ENCODE measurements around the gene MAPT.

MAPT gene

DNA sequence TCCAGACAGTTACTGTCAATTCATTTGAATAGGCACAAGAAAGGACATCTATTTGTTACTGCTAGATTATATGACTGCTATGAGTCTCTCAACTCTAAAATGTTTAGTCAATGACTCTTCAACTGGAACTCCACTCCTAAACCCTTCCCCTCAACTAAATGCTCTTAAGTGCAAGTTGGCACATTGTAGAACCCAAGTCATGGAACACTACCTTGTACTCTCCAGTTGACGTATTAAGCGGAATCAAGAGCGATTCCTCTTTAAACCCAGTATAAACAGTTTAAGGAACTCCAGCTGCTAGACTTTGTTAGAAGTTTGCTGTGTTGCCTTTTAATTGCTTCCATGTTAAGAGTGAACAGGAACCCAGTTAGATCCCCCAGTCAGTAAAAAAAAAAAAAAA is 149.3 kb downstream of the MAPT start:
- no peaks in the 10 kb centered on the region for H3K9me3 ChIP-seq (ENCODE audit: control insufficient read depth, insufficient read depth, low read length)
- H3K4me3 ChIP-seq (ENCODE audit: low read depth, low read length) = no peak overlapping the region
- H3K4me1 ChIP-seq (ENCODE audit: control insufficient read depth, insufficient read depth, low read length) = no peaks in the 10 kb centered on the region; the same call in 1 of the 2 replicates
- no peaks in the 10 kb centered on the region for H3K27me3 ChIP-seq (ENCODE audit: control insufficient read depth, insufficient read depth, low read length)
- H3K9ac ChIP-seq (ENCODE audit: low read depth, low read length) = no peak overlapping the region
- no peak overlapping the region for H3K27ac ChIP-seq (ENCODE audit: low read depth, low read length)
- peaks cover 87% of the 10 kb centered on the region for H3K36me3 ChIP-seq (ENCODE audit: control insufficient read depth, insufficient read depth, low read length)

- Histone ChIP-seq H3K4me3 (ENCODE audit: low read depth, low read length) (no peak overlapping the region), H3K4me1 (ENCODE audit: control insufficient read depth, insufficient read depth, low read length) (no peaks in the 10 kb centered on the region; the same call in 1 of the 2 replicates), H3K27ac (ENCODE audit: low read depth, low read length) (peak overlapping the region; percentile 29), H3K36me3 (ENCODE audit: control insufficient read depth, insufficient read depth, low read length) (peaks cover 85% of the 10 kb centered on the region), H3K9me3 (ENCODE audit: control insufficient read depth, insufficient read depth, low read length) (no peaks in the 10 kb centered on the region), H3K9ac (ENCODE audit: low read depth, low read length) (no peak overlapping the region), H3K27me3 (ENCODE audit: control insufficient read depth, insufficient read depth, low read length) (no peaks in the 10 kb centered on the region)
Observed at GRCh38 chr17:46044286-46044928, 150.1 kb downstream of the MAPT start.

DNA sequence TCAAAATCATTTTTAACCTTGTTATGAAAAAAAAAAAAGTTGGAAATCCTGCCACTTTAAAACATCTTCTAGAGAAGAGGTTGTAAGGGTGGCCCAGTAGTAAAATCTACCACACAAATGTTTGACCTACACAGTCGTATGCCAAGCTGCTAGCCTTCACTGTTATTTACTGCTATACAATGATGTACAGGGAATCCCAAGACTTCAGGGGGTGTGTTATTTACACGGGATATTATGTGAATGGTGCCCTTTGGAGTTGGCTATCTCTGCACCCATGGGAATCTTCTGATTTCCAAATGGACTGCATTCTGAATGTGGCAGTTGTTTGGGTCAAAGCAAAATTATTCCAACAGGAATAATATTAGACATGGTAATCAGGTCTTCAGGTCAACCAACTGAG is 150.6 kb downstream of the MAPT start:
- no peaks in the 10 kb centered on the region for H3K9me3 ChIP-seq (ENCODE audit: control insufficient read depth, insufficient read depth, low read length)
- peak overlapping the region; percentile 29 for H3K27ac ChIP-seq (ENCODE audit: low read depth, low read length)
- H3K27me3 ChIP-seq (ENCODE audit: control insufficient read depth, insufficient read depth, low read length) = no peaks in the 10 kb centered on the region
- H3K9ac ChIP-seq (ENCODE audit: low read depth, low read length) = no peak overlapping the region
- no peaks in the 10 kb centered on the region; the same call in 1 of the 2 replicates for H3K4me1 ChIP-seq (ENCODE audit: control insufficient read depth, insufficient read depth, low read length)
- peaks cover 85% of the 10 kb centered on the region for H3K36me3 ChIP-seq (ENCODE audit: control insufficient read depth, insufficient read depth, low read length)
- H3K4me3 ChIP-seq (ENCODE audit: low read depth, low read length) = no peak overlapping the region

DNA sequence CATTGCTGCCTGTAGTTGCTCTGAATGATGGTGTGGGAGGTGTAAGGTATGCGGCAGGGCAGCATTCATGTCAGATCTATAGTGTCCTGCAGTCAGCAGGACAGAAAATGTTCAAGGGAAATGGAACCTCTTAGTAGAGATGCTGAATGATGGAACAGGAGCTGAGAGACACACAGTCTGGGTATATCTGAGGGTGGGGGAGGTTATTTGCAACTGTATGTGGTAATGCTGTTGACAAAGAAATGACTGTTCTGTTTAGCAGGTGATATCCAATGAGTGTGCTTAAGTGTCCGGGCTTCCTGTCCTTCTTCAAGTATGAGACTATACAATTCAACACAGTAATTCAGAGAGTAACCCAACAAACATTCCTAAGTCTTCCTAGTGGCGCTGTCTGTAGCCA is 151.3 kb downstream of the MAPT start:
- Histone ChIP-seq H3K4me1 (ENCODE audit: control insufficient read depth, insufficient read depth, low read length) (no peaks in the 10 kb centered on the region; the same call in 1 of the 2 replicates), H3K9me3 (ENCODE audit: control insufficient read depth, insufficient read depth, low read length) (no peaks in the 10 kb centered on the region), H3K27me3 (ENCODE audit: control insufficient read depth, insufficient read depth, low read length) (no peaks in the 10 kb centered on the region), H3K27ac (ENCODE audit: low read depth, low read length) (peak overlapping the region; percentile 32), H3K9ac (ENCODE audit: low read depth, low read length) (no peak overlapping the region), H3K4me3 (ENCODE audit: low read depth, low read length) (no peak overlapping the region), H3K36me3 (ENCODE audit: control insufficient read depth, insufficient read depth, low read length) (peaks cover 85% of the 10 kb centered on the region)

DNA sequence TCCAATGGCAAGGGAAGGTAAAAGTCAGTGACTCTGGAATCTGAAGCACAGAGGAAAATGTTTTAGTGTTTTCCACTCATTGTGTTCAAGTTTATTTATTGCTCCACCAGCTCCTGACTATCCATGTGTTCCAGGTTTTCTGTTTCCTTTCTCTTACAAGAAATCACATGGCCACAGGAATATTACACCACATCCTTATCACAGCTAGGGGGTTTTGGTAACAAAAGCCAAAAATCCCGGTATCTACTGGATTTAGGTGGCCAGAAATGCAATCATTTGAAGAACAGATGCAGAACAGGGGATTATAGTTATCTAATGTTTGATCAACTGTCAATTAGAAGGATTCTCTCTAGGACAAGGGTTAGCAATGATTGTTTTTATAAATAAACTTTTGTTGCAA is 152.6 kb downstream of the MAPT start:
- Histone ChIP-seq H3K36me3 (ENCODE audit: control insufficient read depth, insufficient read depth, low read length) (peaks cover 87% of the 10 kb centered on the region), H3K27ac (ENCODE audit: low read depth, low read length) (no peak overlapping the region), H3K27me3 (ENCODE audit: control insufficient read depth, insufficient read depth, low read length) (no peaks in the 10 kb centered on the region), H3K4me3 (ENCODE audit: low read depth, low read length) (no peak overlapping the region), H3K4me1 (ENCODE audit: control insufficient read depth, insufficient read depth, low read length) (no peaks in the 10 kb centered on the region; the same call in 1 of the 2 replicates), H3K9ac (ENCODE audit: low read depth, low read length) (no peak overlapping the region), H3K9me3 (ENCODE audit: control insufficient read depth, insufficient read depth, low read length) (no peaks in the 10 kb centered on the region)

- Histone ChIP-seq H3K9me3 (ENCODE audit: control insufficient read depth, insufficient read depth, low read length) (no peaks in the 10 kb centered on the region), H3K4me3 (ENCODE audit: low read depth, low read length) (no peak overlapping the region), H3K27ac (ENCODE audit: low read depth, low read length) (no peak overlapping the region), H3K27me3 (ENCODE audit: control insufficient read depth, insufficient read depth, low read length) (no peaks in the 10 kb centered on the region), H3K36me3 (ENCODE audit: control insufficient read depth, insufficient read depth, low read length) (peaks cover 83% of the 10 kb centered on the region), H3K4me1 (ENCODE audit: control insufficient read depth, insufficient read depth, low read length) (no peaks in the 10 kb centered on the region; the same call in 1 of the 2 replicates), H3K9ac (ENCODE audit: low read depth, low read length) (no peak overlapping the region)
Observed at GRCh38 chr17:46047398-46047797, 153.0 kb downstream of the MAPT start.

- no peaks in the 10 kb centered on the region for H3K9me3 ChIP-seq (ENCODE audit: control insufficient read depth, insufficient read depth, low read length)
- H3K4me1 ChIP-seq (ENCODE audit: control insufficient read depth, insufficient read depth, low read length) = no peaks in the 10 kb centered on the region; the same call in 1 of the 2 replicates
- H3K4me3 ChIP-seq (ENCODE audit: low read depth, low read length) = no peak overlapping the region
- peaks cover 78% of the 10 kb centered on the region for H3K36me3 ChIP-seq (ENCODE audit: control insufficient read depth, insufficient read depth, low read length)
- H3K27me3 ChIP-seq (ENCODE audit: control insufficient read depth, insufficient read depth, low read length) = no peaks in the 10 kb centered on the region
- H3K27ac ChIP-seq (ENCODE audit: low read depth, low read length) = no peak overlapping the region
- H3K9ac ChIP-seq (ENCODE audit: low read depth, low read length) = no peak overlapping the region
Observed at GRCh38 chr17:46047856-46048255, 153.5 kb downstream of the MAPT start.

GRCh38 chr17:46049656-46050055 is 155.3 kb downstream of the MAPT start:
- Histone ChIP-seq H3K4me3 (ENCODE audit: low read depth, low read length) (no peak overlapping the region), H3K27me3 (ENCODE audit: control insufficient read depth, insufficient read depth, low read length) (no peaks in the 10 kb centered on the region), H3K9ac (ENCODE audit: low read depth, low read length) (no peak overlapping the region), H3K9me3 (ENCODE audit: control insufficient read depth, insufficient read depth, low read length) (no peaks in the 10 kb centered on the region), H3K36me3 (ENCODE audit: control insufficient read depth, insufficient read depth, low read length) (peaks cover 64% of the 10 kb centered on the region), H3K27ac (ENCODE audit: low read depth, low read length) (no peak overlapping the region), H3K4me1 (ENCODE audit: control insufficient read depth, insufficient read depth, low read length) (no peaks in the 10 kb centered on the region)

GRCh38 chr17:46053911-46054534 is 159.7 kb downstream of the MAPT start:
- no peak overlapping the region for H3K9ac ChIP-seq (ENCODE audit: low read depth, low read length)
- peaks cover 34% of the 10 kb centered on the region for H3K36me3 ChIP-seq (ENCODE audit: control insufficient read depth, insufficient read depth, low read length)
- no peak overlapping the region for H3K27ac ChIP-seq (ENCODE audit: low read depth, low read length)
- H3K27me3 ChIP-seq (ENCODE audit: control insufficient read depth, insufficient read depth, low read length) = no peaks in the 10 kb centered on the region
- no peak overlapping the region for H3K4me3 ChIP-seq (ENCODE audit: low read depth, low read length)
- H3K9me3 ChIP-seq (ENCODE audit: control insufficient read depth, insufficient read depth, low read length) = no peaks in the 10 kb centered on the region
- peaks cover 23% of the 10 kb centered on the region for H3K4me1 ChIP-seq (ENCODE audit: control insufficient read depth, insufficient read depth, low read length)

- Histone ChIP-seq H3K4me1 (ENCODE audit: control insufficient read depth, insufficient read depth, low read length) (peaks cover 23% of the 10 kb centered on the region), H3K27ac (ENCODE audit: low read depth, low read length) (peak overlapping the region; percentile 59), H3K4me3 (ENCODE audit: low read depth, low read length) (no peak overlapping the region), H3K36me3 (ENCODE audit: control insufficient read depth, insufficient read depth, low read length) (peaks cover 22% of the 10 kb centered on the region), H3K9me3 (ENCODE audit: control insufficient read depth, insufficient read depth, low read length) (no peaks in the 10 kb centered on the region), H3K27me3 (ENCODE audit: control insufficient read depth, insufficient read depth, low read length) (no peaks in the 10 kb centered on the region), H3K9ac (ENCODE audit: low read depth, low read length) (no peak overlapping the region)
Observed at GRCh38 chr17:46056800-46057304, 162.5 kb downstream of the MAPT start.

DNA sequence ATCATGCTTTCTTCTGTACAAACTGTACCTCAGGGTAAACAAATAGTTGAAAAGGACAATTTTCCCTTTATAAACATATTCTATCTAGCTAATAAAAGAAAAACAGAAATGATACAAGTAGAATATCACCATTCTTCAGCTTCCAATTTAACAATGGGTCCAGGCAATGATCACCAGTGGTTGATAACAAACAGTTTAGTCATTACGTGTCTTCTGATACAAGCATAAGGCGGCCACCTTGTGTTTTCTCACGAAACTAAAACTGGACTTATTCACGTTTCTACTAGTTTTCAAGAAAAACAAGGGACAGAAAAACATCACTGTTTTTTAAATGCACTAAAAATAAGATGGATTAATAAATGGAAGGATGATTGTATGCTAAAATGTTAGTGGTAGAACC is 163.0 kb downstream of the MAPT start:
- H3K9ac ChIP-seq (ENCODE audit: low read depth, low read length) = no peak overlapping the region
- H3K4me1 ChIP-seq (ENCODE audit: control insufficient read depth, insufficient read depth, low read length) = peaks cover 23% of the 10 kb centered on the region
- H3K4me3 ChIP-seq (ENCODE audit: low read depth, low read length) = no peak overlapping the region
- H3K27me3 ChIP-seq (ENCODE audit: control insufficient read depth, insufficient read depth, low read length) = no peaks in the 10 kb centered on the region
- peak overlapping the region; percentile 59 for H3K27ac ChIP-seq (ENCODE audit: low read depth, low read length)
- no peaks in the 10 kb centered on the region for H3K9me3 ChIP-seq (ENCODE audit: control insufficient read depth, insufficient read depth, low read length)
- H3K36me3 ChIP-seq (ENCODE audit: control insufficient read depth, insufficient read depth, low read length) = peaks cover 22% of the 10 kb centered on the region
